SU-DHL-6 (cell line): ENCODE measurements around the gene CCL24.
"Not testable (repeated sequence)": the region's sequence is repeated elsewhere in the genome, so short reads cannot be mapped to it uniquely, and the experiment has no call there.

ENCODE experiments used
- CTCF ChIP-seq: fragments of 200-600 bp; sonication (generic); IDR thresholded peaks from one replicate; pipeline ENCODE4 v1.5.1; 2017; ENCODE audit warnings: antibody characterized with exemption, mild to moderate bottlenecking, low read length, moderate library complexity; ENCODE audit not compliant: insufficient read depth, poor library complexity, severe bottlenecking
- EZH2phosphoT487 ChIP-seq: fragments of 200-600 bp; sonication (generic), shearing (Covaris generic); conservative IDR thresholded peaks from 2 replicates; pipeline ENCODE4 v1.6.1; 2018; ENCODE audit warnings: mild to moderate bottlenecking, antibody characterized with exemption, low read length, moderate library complexity, mixed read lengths

- not testable (repeated sequence) for TF ChIP-seq CTCF, EZH2phosphoT487
Measured at GRCh38 chr7:75783058-75783457, 30.5 kb downstream of the CCL24 start.
